GM21526 (cell line): ENCODE results near the gene EYA2.

Experiments
- ATAC-seq: cut with Tn5 transposase; IDR thresholded peaks from one replicate; pipeline ENCODE4 v1.9.1; 2021; ENCODE audit warnings: moderate library complexity; ENCODE audit not compliant: unreplicated experiment, low FRiP score

Gene EYA2

GRCh38 chr20:47055699-47056369, 161.2 kb downstream of the EYA2 start:
- no peak for ATAC-seq

- no peak for ATAC-seq
Observed at GRCh38 chr20:47057661-47058060, 163.0 kb downstream of the EYA2 start.

- ATAC-seq: no peak
Observed at GRCh38 chr20:47058236-47058635, 163.6 kb downstream of the EYA2 start.

- ATAC-seq: no peak
Observed at GRCh38 chr20:47059536-47059935, 164.9 kb downstream of the EYA2 start.

GRCh38 chr20:47061549-47061948, 166.9 kb downstream of the EYA2 start:
- ATAC-seq: no peak

GRCh38 chr20:47062226-47062890, 167.7 kb downstream of the EYA2 start:
- no peak for ATAC-seq

GRCh38 chr20:47063407-47063806, 168.8 kb downstream of the EYA2 start:
- no peak for ATAC-seq

GRCh38 chr20:47063808-47064207, 169.2 kb downstream of the EYA2 start:
- no peak for ATAC-seq

- ATAC-seq: no peak
Observed at GRCh38 chr20:47066484-47067270, 172.0 kb downstream of the EYA2 start.

GRCh38 chr20:47067776-47068175, 173.1 kb downstream of the EYA2 start:
- no peak for ATAC-seq

- ATAC-seq: no peak
Observed at GRCh38 chr20:47070176-47070575, 175.5 kb downstream of the EYA2 start.

- ATAC-seq: no peak
Observed at GRCh38 chr20:47071646-47072185, 177.1 kb downstream of the EYA2 start.

- ATAC-seq: no peak
Observed at GRCh38 chr20:47073766-47074475, 179.3 kb downstream of the EYA2 start.

GRCh38 chr20:47075263-47075662, 180.6 kb downstream of the EYA2 start:
- no peak for ATAC-seq

GRCh38 chr20:47079047-47079446, 184.4 kb downstream of the EYA2 start:
- ATAC-seq: no peak

- ATAC-seq: no peak
Observed at GRCh38 chr20:47080365-47080764, 185.7 kb downstream of the EYA2 start.

- no peak for ATAC-seq
Observed at GRCh38 chr20:47086316-47086715, 191.7 kb downstream of the EYA2 start.

- ATAC-seq: no peak
Observed at GRCh38 chr20:47088335-47088734, 193.7 kb downstream of the EYA2 start.

- no peak for ATAC-seq
Observed at GRCh38 chr20:47089151-47089550, 194.5 kb downstream of the EYA2 start.

- ATAC-seq: no peak
Observed at GRCh38 chr20:47090835-47091234, 196.2 kb downstream of the EYA2 start.
